K562 (cell line): Measurements from ENCODE around the gene ADAM8. TPM values are rescaled to one million over a fixed set of nuclear protein-coding genes. Genes with fewer than 3 reads are reported as not detected.

Experiments used
- BCL6 ChIP-seq: fragments of 250-450 bp; sonication (Bioruptor Pico); IDR thresholded peaks from 2 replicates; pipeline ENCODE4 v1.4.0; 2020
- CTBP1 ChIP-seq: fragments of 450-650 bp; IDR thresholded peaks from 2 replicates; pipeline ENCODE4 v1.6.1; 2016; ENCODE audit warnings: borderline replicate concordance
- E2F6 ChIP-seq, 2 experiments: IDR thresholded peaks; 2 replicates each; pipeline ENCODE4 v1.6.1; 2011; ENCODE audit warnings: borderline replicate concordance in 1 of 2, control low read depth in 1 of 2, low read depth in 1 of 2, low read length in 1 of 2, mild to moderate bottlenecking in 1 of 2, mixed read lengths in 1 of 2, moderate library complexity in 1 of 2; ENCODE audit not compliant: insufficient read depth in 1 of 2, insufficient read length in 1 of 2, poor library complexity in 1 of 2, severe bottlenecking in 1 of 2; ENCODE audit errors: extremely low read depth in 1 of 2
- FOXA3 ChIP-seq, 2 experiments: fragments of 450-650 bp in 1 of 2; sonication (generic) in 1 of 2; formaldehyde crosslinking; IDR thresholded peaks in 1 of 2; conservative IDR thresholded peaks in 1 of 2; 2 replicates each; pipeline versions ENCODE4 v1.4.0 to v1.8.0; 2020 to 2022; ENCODE audit warnings: mild to moderate bottlenecking in 2 of 2, missing genetic modification reagents in 1 of 2
- FOXJ2 ChIP-seq: fragments of 200-800 bp; sonication (Bioruptor generic); IDR thresholded peaks from 2 replicates; pipeline ENCODE4 v1.6.1; 2016; ENCODE audit warnings: missing genetic modification characterization, missing compliant biosample characterization
- KDM1A ChIP-seq, 2 experiments: fragments of 450-650 bp; IDR thresholded peaks; 2 replicates each; pipeline ENCODE4 v1.6.1; 2016; ENCODE audit warnings: mild to moderate bottlenecking in 2 of 2
- KLF1 ChIP-seq: fragments of 450-650 bp; IDR thresholded peaks from 2 replicates; pipeline ENCODE4 v1.6.1; 2016; ENCODE audit warnings: missing genetic modification characterization, missing compliant biosample characterization
- L3MBTL2 ChIP-seq: fragments of 450-650 bp; IDR thresholded peaks from 2 replicates; pipeline ENCODE4 v1.6.1; 2016; ENCODE audit warnings: mild to moderate bottlenecking, moderate library complexity
- LARP7 ChIP-seq: fragments of 450-650 bp; IDR thresholded peaks from 2 replicates; pipeline ENCODE4 v1.6.1; 2016
- MAZ ChIP-seq, 2 experiments: fragments of 450-650 bp in 1 of 2; sonication (generic) in 1 of 2; formaldehyde crosslinking; IDR thresholded peaks in 1 of 2; conservative IDR thresholded peaks in 1 of 2; 2 replicates each; pipeline versions ENCODE4 v1.4.0 to v1.5.0; 2020; ENCODE audit warnings: mild to moderate bottlenecking in 1 of 2, missing genetic modification reagents in 1 of 2
- MIER1 ChIP-seq: fragments of 450-650 bp; IDR thresholded peaks from 2 replicates; pipeline ENCODE4 v1.6.1; 2016; ENCODE audit warnings: antibody characterized with exemption, mild to moderate bottlenecking, low read depth
- MXD1 ChIP-seq: fragments of 250-450 bp; sonication (Bioruptor Pico); IDR thresholded peaks from 2 replicates; pipeline ENCODE4 v1.8.0; 2021; ENCODE audit warnings: borderline replicate concordance, mild to moderate bottlenecking, moderate library complexity; ENCODE audit not compliant: poor library complexity, severe bottlenecking
- NONO ChIP-seq, 2 experiments: fragments of 200-400 bp in 1 of 2; fragments of 450-650 bp in 1 of 2; formaldehyde crosslinking in 1 of 2; IDR thresholded peaks; 2 replicates each; pipeline ENCODE4 v1.6.1; 2017; ENCODE audit warnings: low read depth in 2 of 2, mild to moderate bottlenecking in 2 of 2, moderate library complexity in 2 of 2, low read length in 1 of 2
- PYGO2 ChIP-seq: fragments of 450-650 bp; IDR thresholded peaks from 2 replicates; pipeline ENCODE4 v1.6.1; 2016; ENCODE audit warnings: mild to moderate bottlenecking, missing genetic modification characterization, moderate library complexity, missing compliant biosample characterization
- SLC30A9 ChIP-seq: fragments of 250-450 bp; sonication (Bioruptor Pico); IDR thresholded peaks from 2 replicates; pipeline ENCODE4 v1.8.0; 2022; ENCODE audit warnings: mild to moderate bottlenecking, moderate library complexity
- SREBF2 ChIP-seq: sonication (generic); formaldehyde crosslinking; IDR thresholded peaks from 2 replicates; pipeline ENCODE4 v1.4.0; 2020; ENCODE audit warnings: mild to moderate bottlenecking, missing genetic modification reagents
- ZHX1 ChIP-seq: fragments of 150-350 bp; conservative IDR thresholded peaks from 2 replicates; pipeline ENCODE4 v1.6.1; 2014; ENCODE audit warnings: low read length
- ZNF197 ChIP-seq: fragments of 200-800 bp; sonication (Bioruptor generic); IDR thresholded peaks from 2 replicates; pipeline ENCODE4 v1.6.1; 2016; ENCODE audit warnings: low read depth, missing genetic modification characterization, missing compliant biosample characterization
- ZNF239 ChIP-seq: fragments of 250-450 bp; sonication (Bioruptor Pico); IDR thresholded peaks from 2 replicates; pipeline ENCODE4 v1.4.0; 2020; ENCODE audit warnings: mild to moderate bottlenecking
- ZNF717 ChIP-seq: fragments of 250-450 bp; sonication (Bioruptor Pico); IDR thresholded peaks from 2 replicates; pipeline ENCODE4 v1.5.0; 2021
- ZNF75A ChIP-seq: fragments of 450-650 bp; formaldehyde crosslinking; IDR thresholded peaks from 2 replicates; pipeline ENCODE4 v1.4.0; 2020; ENCODE audit warnings: mild to moderate bottlenecking
- ZNF764 ChIP-seq: fragments of 250-450 bp; sonication (Bioruptor Pico); IDR thresholded peaks from 2 replicates; pipeline ENCODE4 v1.4.0; 2020; ENCODE audit warnings: low read depth, mild to moderate bottlenecking, moderate library complexity
- polyA plus RNA-seq, 8 experiments: library from polyadenylated mRNA; depleted of rRNA in 4 of 8; stranded (reverse) in 5 of 8; unstranded in 3 of 8; fragments of >200 nt; fragmentation: Nextera tagmentation in 2 of 8; fragmentation: Illumina TruSeq in 1 of 8; extraction: Ambion mirVana in 2 of 8; extraction: Trizol in 1 of 8; gene quantifications; 2 replicates each; pipeline versions ENCODE4 v1.2.1 to v1.2.3, GENCODE V29; 2011 to 2014; ENCODE audit warnings: inconsistent platforms in 1 of 8, missing spikeins in 1 of 8
- total RNA-seq, 7 experiments: library from RNA; depleted of rRNA in 6 of 7; stranded (reverse); fragments of >200 nt in 6 of 7; fragmentation: Illumina TruSeq in 2 of 7; extraction: Trizol in 2 of 7; gene quantifications; 2 replicates each; pipeline versions ENCODE4 v1.2.1 to v1.2.3, GENCODE V29; 2011 to 2021; ENCODE audit warnings: low replicate concordance in 1 of 7
- TF ChIP-seq, protein P1 (sequence below): fragments of 250-450 bp; sonication (Bioruptor Pico); IDR thresholded peaks from 2 replicates; pipeline ENCODE4 v1.9.0; 2021; ENCODE audit warnings: mild to moderate bottlenecking

The ADAM8 gene
- total and polyA plus RNA-seq, 9 of the 15 experiments (the other 6 are each of a cell fraction or from before 2014, with no cell fraction given), result 0.07 to 7.0 (median 1.1) TPM

DNA sequence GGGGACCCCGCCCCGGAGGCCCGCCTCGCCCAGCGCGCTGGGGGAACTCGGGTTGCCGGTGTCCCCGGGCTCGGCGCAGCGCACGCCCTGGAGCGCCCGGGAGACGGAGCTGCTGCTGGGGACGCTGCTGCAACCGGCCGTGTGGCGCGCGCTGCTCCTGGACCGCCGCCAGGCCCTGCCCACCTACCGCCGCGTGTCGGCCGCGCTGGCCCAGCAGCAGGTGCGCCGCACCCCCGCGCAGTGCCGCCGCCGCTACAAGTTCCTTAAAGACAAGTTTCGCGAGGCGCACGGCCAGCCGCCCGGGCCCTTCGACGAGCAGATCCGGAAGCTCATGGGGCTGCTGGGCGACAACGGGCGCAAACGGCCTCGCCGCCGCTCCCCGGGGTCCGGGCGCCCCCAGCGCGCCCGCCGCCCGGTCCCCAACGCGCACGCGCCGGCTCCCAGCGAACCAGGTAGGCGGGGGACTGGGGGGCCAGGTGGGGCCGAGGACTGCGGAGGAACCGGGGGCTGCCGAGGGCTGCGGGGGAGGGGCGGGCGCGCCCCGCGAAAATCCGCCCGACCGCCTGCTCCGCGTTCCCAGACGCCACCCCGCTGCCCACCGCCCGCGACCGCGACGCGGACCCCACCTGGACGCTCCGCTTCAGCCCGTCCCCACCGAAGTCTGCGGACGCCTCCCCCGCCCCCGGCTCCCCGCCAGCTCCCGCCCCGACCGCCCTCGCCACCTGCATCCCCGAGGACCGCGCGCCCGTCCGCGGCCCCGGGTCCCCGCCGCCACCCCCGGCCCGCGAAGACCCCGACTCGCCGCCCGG, 46.1 kb downstream of the ADAM8 start (continued):
- no peak for TF ChIP-seq ZHX1
- no peak for TF ChIP-seq KLF1 (tag)
- TF ChIP-seq MIER1, result no peak
- TF ChIP-seq ZNF239 (CRISPR knock-in tag), result no peak
- TF ChIP-seq SLC30A9 (CRISPR knock-in tag), result no peak
- TF ChIP-seq KDM1A (IDR thresholded peaks at IDR 0.05), result no peak
- TF ChIP-seq MAZ (CRISPR knock-in tag; conservative IDR thresholded peaks at IDR 0.05 in 1 of 2, IDR thresholded peaks at IDR 0.05 in 1 of 2), result no peak
- TF ChIP-seq ZNF764, result no peak
- TF ChIP-seq ZNF717 (CRISPR knock-in tag), result no peak
- peak; percentile 40 to 90 for TF ChIP-seq E2F6 (IDR thresholded peaks at IDR 0.05; ENCODE audit: borderline replicate concordance in 1 of 2, extremely low read depth in 1 of 2, insufficient read depth in 1 of 2, insufficient read length in 1 of 2, low read depth in 1 of 2, low read length in 1 of 2, poor library complexity in 1 of 2, severe bottlenecking in 1 of 2)
- TF ChIP-seq FOXA3 (CRISPR knock-in tag; conservative IDR thresholded peaks at IDR 0.05 in 1 of 2, IDR thresholded peaks at IDR 0.05 in 1 of 2), result no peak
- no peak for TF ChIP-seq LARP7
- no peak for TF ChIP-seq SREBF2 (CRISPR knock-in tag)
- TF ChIP-seq MXD1 (CRISPR knock-in tag), result no peak
- no peak for TF ChIP-seq ZNF75A
- TF ChIP-seq CTBP1, result peak; percentile 34; the same call in 1 of the 2 replicates
- TF ChIP-seq BCL6 (CRISPR knock-in tag), result no peak
- no peak for TF ChIP-seq ZNF197 (CRISPR knock-in tag)
- TF ChIP-seq, protein P1, sequence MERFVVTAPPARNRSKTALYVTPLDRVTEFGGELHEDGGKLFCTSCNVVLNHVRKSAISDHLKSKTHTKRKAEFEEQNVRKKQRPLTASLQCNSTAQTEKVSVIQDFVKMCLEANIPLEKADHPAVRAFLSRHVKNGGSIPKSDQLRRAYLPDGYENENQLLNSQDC (CRISPR knock-in tag), result no peak
- no peak for TF ChIP-seq PYGO2 (tag)
- TF ChIP-seq L3MBTL2, result peak; percentile 71
- TF ChIP-seq NONO (IDR thresholded peaks at IDR 0.05; ENCODE audit: low read depth in 2 of 2, low read length in 1 of 2), result 0 out of 4 replicates have a peak, but pooled peaks of 1 of the 2 experiments have one; percentile 22
- no peak for TF ChIP-seq FOXJ2 (tag)
